HTERT RPE-1 (cell line): ENCODE data around the gene FAM222A.
"Not testable (repeated sequence)": the region's sequence is repeated elsewhere in the genome, so short reads cannot be mapped to it uniquely, and the experiment has no call there.

Source experiments
- in situ Hi-C: fragments of 300-500 bp; cut with MboI; formaldehyde crosslinking; loops from 4 replicates; pipeline ENCODE4 v1.14.3; 2020; ENCODE audit warnings: low sequenced_read_pairs

FAM222A gene

GRCh38 chr12:109693653-109694600 lies 19.7 kb upstream of the FAM222A start:
- in situ Hi-C loops = no loop called here

- in situ Hi-C loops = not testable (repeated sequence)
Measured at GRCh38 chr12:109694629-109695028, 19.0 kb upstream of the FAM222A start.

GRCh38 chr12:109695416-109695815 lies 18.2 kb upstream of the FAM222A start:
- in situ Hi-C loops = no loop called here

- in situ Hi-C loops = no loop called here
Measured at GRCh38 chr12:109695961-109696461, 17.6 kb upstream of the FAM222A start.

- in situ Hi-C loops = no loop called here
Measured at GRCh38 chr12:109696485-109697269, 16.9 kb upstream of the FAM222A start.

- in situ Hi-C loops = no loop called here
Measured at GRCh38 chr12:109697270-109697553, 16.4 kb upstream of the FAM222A start.

- in situ Hi-C loops = no loop called here
Measured at GRCh38 chr12:109697877-109698468, 15.7 kb upstream of the FAM222A start.

GRCh38 chr12:109698820-109699219 lies 14.8 kb upstream of the FAM222A start:
- in situ Hi-C loops = no loop called here

- in situ Hi-C loops = no loop called here
Measured at GRCh38 chr12:109701064-109701463, 12.6 kb upstream of the FAM222A start.

GRCh38 chr12:109702111-109702841 lies 11.3 kb upstream of the FAM222A start:
- in situ Hi-C loops = no loop called here

- in situ Hi-C loops = no loop called here
Measured at GRCh38 chr12:109703684-109704083, 9.9 kb upstream of the FAM222A start.

- in situ Hi-C loops = no loop called here
Measured at GRCh38 chr12:109704371-109705098, 9.1 kb upstream of the FAM222A start.

GRCh38 chr12:109705291-109705690 lies 8.3 kb upstream of the FAM222A start:
- in situ Hi-C loops = no loop called here

GRCh38 chr12:109706398-109706746 lies 7.3 kb upstream of the FAM222A start:
- in situ Hi-C loops = no loop called here

- in situ Hi-C loops = no loop called here
Measured at GRCh38 chr12:109706747-109707469, 6.7 kb upstream of the FAM222A start.

GRCh38 chr12:109707470-109707821 lies 6.2 kb upstream of the FAM222A start:
- in situ Hi-C loops = no loop called here

- in situ Hi-C loops = no loop called here
Measured at GRCh38 chr12:109708939-109709338, 4.7 kb upstream of the FAM222A start.

- in situ Hi-C loops = no loop called here
Measured at GRCh38 chr12:109709401-109709991, 4.1 kb upstream of the FAM222A start.

GRCh38 chr12:109710205-109710746 lies 3.3 kb upstream of the FAM222A start:
- in situ Hi-C loops = no loop called here
